HCT116 (cell line): ENCODE measurements around the gene PIP5KL1. TPM values are rescaled to one million over a fixed set of nuclear protein-coding genes. Genes with fewer than 3 reads are reported as not detected.
A peak's percentile ranks its signal among the peaks of the same experiment; 100 is the strongest.

Experiments used
- ATAC-seq: fragments of 200-7000 bp; cut with Tn5 transposase; 2 replicates; pipeline ENCODE4 v1.9.1; 2020; ENCODE audit warnings: mild to moderate bottlenecking, moderate library complexity
- BruUV-seq: library from RNA; stranded (reverse); fragments of 400-500 nt; replicated peaks from 2 replicates; lab custom pipeline; 2021; lab: Mats Ljungman, UMichigan
- CTCF ChIA-PET: fragments of 300-600 bp; sonication (Branson Sonifier 250); formaldehyde crosslinking; loops from one replicate; lab custom pipeline; 2021; ENCODE audit warnings: antibody characterized with exemption; lab: Charles Lee
- POLR2A ChIA-PET: fragments of 300-600, 350-600 bp; sonication (Branson Sonifier 250); formaldehyde crosslinking; loops from one replicate; lab custom pipeline; 2021; ENCODE audit warnings: antibody characterized with exemption; lab: Charles Lee
- RAD21 ChIA-PET, 2 experiments: fragments of 300-600 bp; sonication (Branson Sonifier 250); formaldehyde crosslinking; loops; one replicate each; lab custom pipeline; 2023; ENCODE audit warnings: low total read pairs in 2 of 2; ENCODE audit not compliant: uncharacterized antibody in 2 of 2, unreplicated experiment in 2 of 2, low non-redundant PET in 1 of 2; lab: Charles Lee
- DNase-seq: peaks from one replicate; pipeline ENCODE4 v3.0.0-alpha.2; 2010; ENCODE audit warnings: low read depth, low spot score
- H2AFZ ChIP-seq: fragments of 200-600 bp; shearing (Covaris generic), sonication (generic); 2 replicates; pipeline ENCODE4 v1.6.1; 2017; ENCODE audit warnings: low read depth, mixed run types, mixed read lengths, antibody characterized with exemption, low read length; ENCODE audit not compliant: poor library complexity, severe bottlenecking
- H3K27ac ChIP-seq: 2 replicates; pipeline ENCODE4 v1.5.1; 2012; ENCODE audit warnings: low read depth, low read length
- H3K27me3 ChIP-seq: fragments of 200-600 bp; sonication (generic); 2 replicates; pipeline ENCODE4 v1.6.1; 2016; ENCODE audit warnings: mixed run types, low read length, mixed read lengths; ENCODE audit not compliant: insufficient read depth
- H3K36me3 ChIP-seq, 2 experiments: fragments of 200-500 bp in 1 of 2; fragments of 200-600 bp in 1 of 2; sonication (Bioruptor generic) in 1 of 2; sonication (generic) in 1 of 2; 2 replicates each; pipeline versions ENCODE4 v1.5.1 to v1.6.1; 2014 to 2016; ENCODE audit warnings: low read length in 2 of 2, inconsistent platforms in 1 of 2, mixed read lengths in 1 of 2, mixed run types in 1 of 2; ENCODE audit not compliant: insufficient read depth in 2 of 2, control insufficient read depth in 1 of 2
- H3K4me1 ChIP-seq, 2 experiments: fragments of 200-600 bp in 1 of 2; sonication (generic) in 1 of 2; 2 replicates each; pipeline versions ENCODE4 v1.5.1 to v1.6.1; 2012 to 2017; ENCODE audit warnings: low read length in 2 of 2, inconsistent platforms in 1 of 2, mild to moderate bottlenecking in 1 of 2, mixed read lengths in 1 of 2, mixed run types in 1 of 2, moderate library complexity in 1 of 2; ENCODE audit not compliant: insufficient read depth in 2 of 2, control insufficient read depth in 1 of 2
- H3K4me2 ChIP-seq: fragments of 200-600 bp; sonication (generic); 2 replicates; pipeline ENCODE4 v1.6.1; 2017; ENCODE audit warnings: mixed run types, low read length, mixed read lengths
- H3K4me3 ChIP-seq, 2 experiments: fragments of 200-600 bp in 1 of 2; sonication (generic) in 1 of 2; replicated peaks in 1 of 2; 2 replicates each; pipeline ENCODE4 v1.5.1; 2011 to 2016; ENCODE audit warnings: low read length in 2 of 2, control low read depth in 1 of 2, low read depth in 1 of 2, mild to moderate bottlenecking in 1 of 2, mixed read lengths in 1 of 2, mixed run types in 1 of 2
- H3K79me2 ChIP-seq: fragments of 200-600 bp; sonication (generic); 2 replicates; pipeline ENCODE4 v1.6.1; 2017; ENCODE audit warnings: mild to moderate bottlenecking, mixed run types, low read length, moderate library complexity, mixed read lengths; ENCODE audit not compliant: insufficient read depth
- H3K9ac ChIP-seq: fragments of 200-600 bp; sonication (generic); 2 replicates; pipeline ENCODE4 v1.6.1; 2016; ENCODE audit warnings: low read length, mixed read lengths
- H3K9me2 ChIP-seq: fragments of 200-600 bp; sonication (generic), shearing (Covaris generic); 2 replicates; pipeline ENCODE4 v1.6.1; 2017; ENCODE audit warnings: mixed run types, mild to moderate bottlenecking, moderate library complexity; ENCODE audit not compliant: insufficient read depth
- H3K9me3 ChIP-seq, 2 experiments: fragments of 200-500 bp in 1 of 2; fragments of 200-600 bp in 1 of 2; sonication (Bioruptor generic) in 1 of 2; sonication (generic) in 1 of 2; 2 replicates each; pipeline ENCODE4 v1.6.1; 2014 to 2017; ENCODE audit warnings: low read length in 2 of 2, mixed read lengths in 2 of 2, inconsistent platforms in 1 of 2, low read depth in 1 of 2, mild to moderate bottlenecking in 1 of 2, mixed run types in 1 of 2, moderate library complexity in 1 of 2; ENCODE audit not compliant: control insufficient read depth in 1 of 2, insufficient read depth in 1 of 2
- H4K20me1 ChIP-seq: fragments of 200-600 bp; sonication (generic), shearing (Covaris generic); 2 replicates; pipeline ENCODE4 v1.6.1; 2017; ENCODE audit warnings: mixed run types, mild to moderate bottlenecking, moderate library complexity; ENCODE audit not compliant: insufficient read depth
- CBX3 ChIP-seq: IDR thresholded peaks from 2 replicates; pipeline ENCODE4 v1.6.1; 2012; ENCODE audit warnings: low read depth
- CEBPB ChIP-seq: IDR thresholded peaks from 2 replicates; pipeline ENCODE4 v1.6.1; 2012; ENCODE audit warnings: low read depth
- EGR1 ChIP-seq: IDR thresholded peaks from 2 replicates; pipeline ENCODE4 v1.6.1; 2012; ENCODE audit warnings: low read depth
- ELF1 ChIP-seq: IDR thresholded peaks from 2 replicates; pipeline ENCODE4 v1.6.1; 2012; ENCODE audit warnings: low read depth, borderline replicate concordance
- EZH2 ChIP-seq: fragments of 200-600 bp; sonication (generic); IDR thresholded peaks from 2 replicates; pipeline ENCODE4 v1.6.1; 2017; ENCODE audit warnings: antibody characterized with exemption, mixed run types
- EZH2phosphoT487 ChIP-seq: fragments of 200-600 bp; IDR thresholded peaks from 2 replicates; pipeline ENCODE4 v1.6.1; 2018; ENCODE audit warnings: antibody characterized with exemption, borderline replicate concordance
- FOSL1 ChIP-seq: IDR thresholded peaks from 2 replicates; pipeline ENCODE4 v1.6.1; 2012; ENCODE audit warnings: low read depth
- JUND ChIP-seq: IDR thresholded peaks from 2 replicates; pipeline ENCODE4 v1.6.1; 2012
- POLR2A ChIP-seq: IDR thresholded peaks from 2 replicates; pipeline ENCODE4 v1.7.0; 2011; ENCODE audit warnings: borderline replicate concordance; ENCODE audit not compliant: insufficient read depth, insufficient read length; ENCODE audit errors: extremely low read depth
- POLR2AphosphoS5 ChIP-seq: IDR thresholded peaks from 2 replicates; pipeline ENCODE4 v1.6.1; 2011; ENCODE audit warnings: mild to moderate bottlenecking, low read depth, low read length, moderate library complexity
- SIN3A ChIP-seq: IDR thresholded peaks from 2 replicates; pipeline ENCODE4 v1.6.1; 2012; ENCODE audit warnings: low read depth
- SP1 ChIP-seq: IDR thresholded peaks from 2 replicates; pipeline ENCODE4 v1.6.1; 2012; ENCODE audit warnings: low read depth
- SRF ChIP-seq: IDR thresholded peaks from 2 replicates; pipeline ENCODE4 v1.6.1; 2012; ENCODE audit warnings: low read depth
- TCF7L2 ChIP-seq: IDR thresholded peaks from 2 replicates; pipeline ENCODE4 v1.7.0; 2011; ENCODE audit warnings: borderline replicate concordance, inconsistent platforms; ENCODE audit not compliant: insufficient read depth, insufficient read length; ENCODE audit errors: extremely low read depth
- YY1 ChIP-seq: IDR thresholded peaks from 2 replicates; pipeline ENCODE4 v1.6.1; 2011; ENCODE audit warnings: low read length, low read depth, moderate library complexity, mild to moderate bottlenecking; ENCODE audit not compliant: insufficient replicate concordance; ENCODE audit errors: extremely low read depth
- ZFX ChIP-seq: fragments of 450-650 bp; IDR thresholded peaks from 2 replicates; pipeline ENCODE4 v1.6.1; 2017
- ZNF274 ChIP-seq: fragments of 200-500 bp; sonication (Bioruptor generic); IDR thresholded peaks from 2 replicates; pipeline ENCODE4 v1.6.1; 2014; ENCODE audit warnings: mild to moderate bottlenecking, low read depth, low read length, inconsistent platforms
- intact Hi-C: fragments of 100-400 bp; cut with micrococcal nuclease; formaldehyde crosslinking; loops from 2 replicates; pipeline ENCODE4 v1.10.0; 2022
- total RNA-seq: library from RNA; stranded (reverse); gene quantifications from one replicate; pipeline ENCODE4 v1.2.1, GENCODE V29; 2021; ENCODE audit not compliant: unreplicated experiment
- TF ChIP-seq, protein P1 (sequence below): IDR thresholded peaks from 2 replicates; pipeline ENCODE4 v1.6.1; 2012
- TF ChIP-seq, protein P2 (sequence below): IDR thresholded peaks from 2 replicates; pipeline ENCODE4 v1.6.1; 2012
- TF ChIP-seq, protein P3 (sequence below): IDR thresholded peaks from 2 replicates; pipeline ENCODE4 v1.6.1; 2012; ENCODE audit warnings: low read depth

The PIP5KL1 gene
- total RNA-seq, 1 experiment from 2014 or later, result 37.6 TPM

DNA sequence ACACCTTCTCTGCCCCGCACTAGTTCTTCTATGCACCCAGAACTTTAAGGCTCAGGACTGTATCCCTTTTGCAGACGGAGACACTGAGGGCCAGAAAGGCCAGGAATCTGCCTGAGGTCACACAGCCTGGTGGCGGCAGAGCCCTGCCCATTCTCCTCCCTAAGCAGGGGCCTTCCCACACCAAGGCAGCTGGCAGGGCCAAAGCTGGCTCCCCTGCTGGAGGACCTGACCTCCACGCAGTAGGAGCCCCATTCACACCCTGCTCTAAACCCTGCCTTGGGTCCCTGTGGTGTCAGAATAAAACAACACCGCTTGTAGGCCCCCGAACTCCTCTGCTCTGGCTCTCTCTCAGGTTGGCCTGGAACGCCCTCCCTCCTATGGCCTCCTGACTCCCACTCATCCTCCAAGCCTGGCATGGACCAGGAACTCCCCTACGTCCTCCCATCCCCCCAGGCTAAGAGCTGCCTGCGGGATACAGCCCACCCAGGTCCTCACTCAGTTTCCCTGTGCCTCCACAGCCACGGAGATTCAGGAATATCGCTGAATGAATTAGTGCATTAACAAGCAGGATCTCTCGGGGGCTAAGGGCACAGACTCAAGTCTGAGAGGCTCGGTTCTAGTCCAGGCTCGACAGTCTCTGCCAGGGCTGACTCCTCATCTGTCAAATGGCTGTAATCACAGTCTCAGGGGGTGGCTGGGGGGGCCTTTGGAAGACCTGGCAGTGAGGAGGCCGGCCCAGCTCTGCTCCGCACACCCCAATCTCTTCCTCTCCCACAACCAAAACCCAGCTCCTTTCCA is 34.0 kb downstream of the PIP5KL1 start:
- no peak for ATAC-seq
- BruUV-seq, result no TSS peak

More for the DNA sequence above, 34.0 kb downstream of the PIP5KL1 start:
- peaks cover 3% of the 10 kb centered on the region; the same call in 1 of the 2 replicates for H3K79me2 ChIP-seq
- no peak overlapping the region for H2AFZ ChIP-seq
- no peaks in the 10 kb centered on the region for H3K27me3 ChIP-seq
- CTCF ChIA-PET, result interaction anchor here (1.5 kb wide), 1 partner anchor 27 kb away, joined by 5 read pairs; no protein-coding TSS in a partner anchor
- H3K4me1 ChIP-seq, result peaks cover 17 to 35% of the 10 kb centered on the region in 2 experiments
- intact Hi-C loops, result no loop called here
- peaks cover 0 to 15% of the 10 kb centered on the region in 2 experiments; a peak in 2 of 4 replicates for H3K9me3 ChIP-seq
- peak overlapping the region; percentile 94; the same call in 1 of the 2 replicates for H3K4me2 ChIP-seq
- no peak for TF ChIP-seq FOSL1
- TF ChIP-seq POLR2A, result no peak
- no peak for TF ChIP-seq YY1
- TF ChIP-seq EZH2phosphoT487, result no peak
- TF ChIP-seq POLR2AphosphoS5, result no peak
- TF ChIP-seq, protein P1, sequence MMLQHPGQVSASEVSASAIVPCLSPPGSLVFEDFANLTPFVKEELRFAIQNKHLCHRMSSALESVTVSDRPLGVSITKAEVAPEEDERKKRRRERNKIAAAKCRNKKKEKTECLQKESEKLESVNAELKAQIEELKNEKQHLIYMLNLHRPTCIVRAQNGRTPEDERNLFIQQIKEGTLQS, result no peak
- TF ChIP-seq CEBPB, result no peak
- TF ChIP-seq CBX3, result no peak
- TF ChIP-seq ZNF274, result no peak
- TF ChIP-seq, protein P2, sequence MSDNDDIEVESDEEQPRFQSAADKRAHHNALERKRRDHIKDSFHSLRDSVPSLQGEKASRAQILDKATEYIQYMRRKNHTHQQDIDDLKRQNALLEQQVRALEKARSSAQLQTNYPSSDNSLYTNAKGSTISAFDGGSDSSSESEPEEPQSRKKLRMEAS, result no peak
- no peak for TF ChIP-seq EZH2
- TF ChIP-seq SRF, result no peak
- no peak for TF ChIP-seq SP1
- TF ChIP-seq, protein P3, sequence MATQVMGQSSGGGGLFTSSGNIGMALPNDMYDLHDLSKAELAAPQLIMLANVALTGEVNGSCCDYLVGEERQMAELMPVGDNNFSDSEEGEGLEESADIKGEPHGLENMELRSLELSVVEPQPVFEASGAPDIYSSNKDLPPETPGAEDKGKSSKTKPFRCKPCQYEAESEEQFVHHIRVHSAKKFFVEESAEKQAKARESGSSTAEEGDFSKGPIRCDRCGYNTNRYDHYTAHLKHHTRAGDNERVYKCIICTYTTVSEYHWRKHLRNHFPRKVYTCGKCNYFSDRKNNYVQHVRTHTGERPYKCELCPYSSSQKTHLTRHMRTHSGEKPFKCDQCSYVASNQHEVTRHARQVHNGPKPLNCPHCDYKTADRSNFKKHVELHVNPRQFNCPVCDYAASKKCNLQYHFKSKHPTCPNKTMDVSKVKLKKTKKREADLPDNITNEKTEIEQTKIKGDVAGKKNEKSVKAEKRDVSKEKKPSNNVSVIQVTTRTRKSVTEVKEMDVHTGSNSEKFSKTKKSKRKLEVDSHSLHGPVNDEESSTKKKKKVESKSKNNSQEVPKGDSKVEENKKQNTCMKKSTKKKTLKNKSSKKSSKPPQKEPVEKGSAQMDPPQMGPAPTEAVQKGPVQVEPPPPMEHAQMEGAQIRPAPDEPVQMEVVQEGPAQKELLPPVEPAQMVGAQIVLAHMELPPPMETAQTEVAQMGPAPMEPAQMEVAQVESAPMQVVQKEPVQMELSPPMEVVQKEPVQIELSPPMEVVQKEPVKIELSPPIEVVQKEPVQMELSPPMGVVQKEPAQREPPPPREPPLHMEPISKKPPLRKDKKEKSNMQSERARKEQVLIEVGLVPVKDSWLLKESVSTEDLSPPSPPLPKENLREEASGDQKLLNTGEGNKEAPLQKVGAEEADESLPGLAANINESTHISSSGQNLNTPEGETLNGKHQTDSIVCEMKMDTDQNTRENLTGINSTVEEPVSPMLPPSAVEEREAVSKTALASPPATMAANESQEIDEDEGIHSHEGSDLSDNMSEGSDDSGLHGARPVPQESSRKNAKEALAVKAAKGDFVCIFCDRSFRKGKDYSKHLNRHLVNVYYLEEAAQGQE, result no peak
- TF ChIP-seq JUND, result no peak
- TF ChIP-seq TCF7L2, result no peak
- TF ChIP-seq SIN3A, result no peak
- TF ChIP-seq EGR1, result no peak
- no peak for TF ChIP-seq ELF1
- no peak for TF ChIP-seq ZFX
- H4K20me1 ChIP-seq, result no peaks in the 10 kb centered on the region
- peaks cover 22 to 42% of the 10 kb centered on the region in 2 experiments for H3K36me3 ChIP-seq
- no peak for DNase-seq
- H3K9me2 ChIP-seq, result no peaks in the 10 kb centered on the region
- H3K9ac ChIP-seq, result no peak overlapping the region
- H3K27ac ChIP-seq, result peak overlapping the region; percentile 31; the same call in 1 of the 2 replicates
- POLR2A ChIA-PET, result interaction anchor here (1.3 to 2.2 kb wide), 2 partner anchors 20 to 23 kb away, joined by 3 to 6 read pairs; no protein-coding TSS in a partner anchor
- RAD21 ChIA-PET, result interaction anchor here in 1 of 2 experiments (1.0 kb wide), 1 partner anchor 20 kb away, joined by 3 read pairs; the partner anchor contains the start of gene ST6GALNAC4
- H3K4me3 ChIP-seq, result no peak overlapping the region
